Measurements from ENCODE around the gene QRICH2. TPM values are rescaled to one million over a fixed set of nuclear protein-coding genes. Genes with fewer than 3 reads are reported as not detected.

QRICH2 gene
- total and polyA plus RNA-seq, 3 donors from 2014 or later = 27.0 to 43.4 (median 39.0) TPM

GRCh38 chr17:76276461-76277299, 31.4 kb downstream of the QRICH2 start:
- Histone ChIP-seq H3K27me3 (no peaks in the 10 kb centered on the region), H3K9me3 (no peaks in the 10 kb centered on the region), H3K36me3 (ENCODE audit: low read depth, missing control alignments) (no peaks in the 10 kb centered on the region), H3K27ac (peak overlapping the region in 1 of 2 donors; percentile 36), H3K4me1 (peaks cover 17% of the 10 kb centered on the region), H3K4me3 (no peak overlapping the region)
- TF ChIP-seq POLR2A (IDR thresholded peaks at IDR 0.05) (no peak), CTCF (IDR thresholded peaks at IDR 0.05) (no peak)
- 87 to 95% methylated on average over 10 to 19 of the region's 19 CpGs for WGBS, 2 donors
- DNase-seq = no peak
- intact Hi-C loops (cut with DNase I; ENCODE audit: low total_unique reads) = no loop called here

- Histone ChIP-seq H3K36me3 (ENCODE audit: low read depth, missing control alignments) (no peaks in the 10 kb centered on the region), H3K27ac (no peak overlapping the region), H3K4me1 (peaks cover 21% of the 10 kb centered on the region), H3K4me3 (no peak overlapping the region), H3K27me3 (no peaks in the 10 kb centered on the region), H3K9me3 (no peaks in the 10 kb centered on the region)
- intact Hi-C loops (cut with DNase I; ENCODE audit: low total_unique reads) = no loop called here
- TF ChIP-seq POLR2A (IDR thresholded peaks at IDR 0.05) = no peak
- TF ChIP-seq CTCF (IDR thresholded peaks at IDR 0.05) = no peak
- WGBS, 2 donors = 95 to 97% methylated on average over 7 to 11 of the region's 11 CpGs
- no peak for DNase-seq
Observed at GRCh38 chr17:76276069-76276431, 32.0 kb downstream of the QRICH2 start.

DNA sequence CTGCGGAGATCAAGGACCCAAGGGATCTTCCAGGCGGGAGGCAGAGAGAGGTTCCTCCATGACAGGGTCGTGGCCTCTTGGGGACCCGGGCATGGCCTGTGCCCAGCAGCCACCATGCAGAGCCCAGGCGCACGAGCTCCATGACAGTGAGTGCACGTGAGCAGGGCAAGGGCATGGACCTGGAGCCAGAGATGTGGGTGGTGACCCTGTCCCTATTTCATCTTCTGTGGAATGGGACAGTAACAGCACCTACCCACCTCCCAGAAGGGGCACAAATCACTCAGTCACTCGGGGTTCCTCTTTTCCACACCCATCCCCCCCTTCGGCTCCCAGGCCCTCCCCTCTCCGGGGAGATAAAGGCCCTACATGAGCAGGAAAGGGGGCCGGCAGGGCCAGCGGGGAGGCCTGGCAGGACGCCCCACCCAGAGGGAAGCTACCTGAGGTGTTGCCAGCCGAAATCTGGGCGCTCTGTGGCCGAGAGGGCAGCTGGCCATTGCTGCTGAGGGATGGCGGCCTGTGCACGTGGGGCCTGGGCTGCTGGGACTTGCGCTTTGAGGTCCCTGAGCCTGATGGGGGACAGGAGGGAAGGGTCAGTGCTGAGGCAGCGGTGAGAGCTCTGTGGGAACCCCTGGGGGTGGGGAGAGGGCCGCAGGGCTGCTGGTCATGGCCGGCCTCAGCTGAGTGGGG, 32.6 kb downstream of the QRICH2 start:
- intact Hi-C loops (cut with DNase I; ENCODE audit: low total_unique reads) = no loop called here

GRCh38 chr17:76274112-76274956, 33.7 kb downstream of the QRICH2 start:
- intact Hi-C loops (cut with DNase I; ENCODE audit: low total_unique reads) = no loop called here
- Histone ChIP-seq H3K4me3 (no peak overlapping the region), H3K36me3 (ENCODE audit: low read depth, missing control alignments) (no peaks in the 10 kb centered on the region), H3K27me3 (no peaks in the 10 kb centered on the region), H3K9me3 (no peaks in the 10 kb centered on the region), H3K4me1 (peaks cover 24% of the 10 kb centered on the region), H3K27ac (no peak overlapping the region)
- no peak for DNase-seq
- TF ChIP-seq CTCF (IDR thresholded peaks at IDR 0.05) = no peak
- TF ChIP-seq POLR2A (IDR thresholded peaks at IDR 0.05) = no peak
- 71 to 72% methylated on average over 12 to 21 of the region's 21 CpGs for WGBS, 2 donors

More for the DNA sequence above, 32.6 kb downstream of the QRICH2 start:
- 88 to 89% methylated on average over 9 to 22 of the region's 22 CpGs for WGBS, 2 donors
- peaks cover 25% of the 10 kb centered on the region for H3K4me1 ChIP-seq
- no peaks in the 10 kb centered on the region for H3K27me3 ChIP-seq
- H3K27ac ChIP-seq = no peak overlapping the region
- H3K36me3 ChIP-seq (ENCODE audit: low read depth, missing control alignments) = no peaks in the 10 kb centered on the region
- no peaks in the 10 kb centered on the region for H3K9me3 ChIP-seq
- no peak for DNase-seq
- H3K4me3 ChIP-seq = no peak overlapping the region
- TF ChIP-seq POLR2A (IDR thresholded peaks at IDR 0.05) (no peak), CTCF (IDR thresholded peaks at IDR 0.05) (no peak)

Data from testis (tissue), 3 donors.